PC-9 (cell line): Measurements from ENCODE around the gene USP21.

Experiments used
- EZH2 ChIP-seq: fragments of 200-600 bp; sonication (generic); IDR thresholded peaks from 2 replicates; pipeline ENCODE4 v1.8.0; 2017; ENCODE audit warnings: antibody characterized with exemption, low read depth
- TF ChIP-seq, protein P1 (sequence below): fragments of 200-600 bp; sonication (generic); conservative IDR thresholded peaks from 2 replicates; pipeline ENCODE4 v1.6.1; 2017; ENCODE audit warnings: mixed run types, antibody characterized with exemption, mild to moderate bottlenecking, moderate library complexity

DNA sequence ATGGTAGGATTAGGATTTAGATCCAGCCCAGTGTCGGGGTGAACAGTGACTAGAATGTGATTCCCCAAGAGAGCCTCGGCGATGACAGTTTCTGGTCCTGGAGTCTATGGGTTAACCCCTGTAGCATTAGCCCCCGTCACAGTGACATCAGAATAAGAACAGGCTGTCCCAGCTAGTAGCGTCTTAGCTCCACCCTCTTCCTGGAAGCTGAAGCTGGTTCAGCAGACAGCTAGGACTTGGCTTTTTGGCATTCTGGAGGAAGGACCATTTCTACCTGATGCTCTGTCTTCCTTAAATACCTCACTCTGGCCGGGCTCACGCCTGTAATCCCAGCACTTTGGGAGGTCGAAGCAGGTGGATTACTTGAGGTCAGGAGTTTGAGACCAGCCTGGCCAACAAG lies 47.9 kb downstream of the USP21 start:
- TF ChIP-seq, protein P1, sequence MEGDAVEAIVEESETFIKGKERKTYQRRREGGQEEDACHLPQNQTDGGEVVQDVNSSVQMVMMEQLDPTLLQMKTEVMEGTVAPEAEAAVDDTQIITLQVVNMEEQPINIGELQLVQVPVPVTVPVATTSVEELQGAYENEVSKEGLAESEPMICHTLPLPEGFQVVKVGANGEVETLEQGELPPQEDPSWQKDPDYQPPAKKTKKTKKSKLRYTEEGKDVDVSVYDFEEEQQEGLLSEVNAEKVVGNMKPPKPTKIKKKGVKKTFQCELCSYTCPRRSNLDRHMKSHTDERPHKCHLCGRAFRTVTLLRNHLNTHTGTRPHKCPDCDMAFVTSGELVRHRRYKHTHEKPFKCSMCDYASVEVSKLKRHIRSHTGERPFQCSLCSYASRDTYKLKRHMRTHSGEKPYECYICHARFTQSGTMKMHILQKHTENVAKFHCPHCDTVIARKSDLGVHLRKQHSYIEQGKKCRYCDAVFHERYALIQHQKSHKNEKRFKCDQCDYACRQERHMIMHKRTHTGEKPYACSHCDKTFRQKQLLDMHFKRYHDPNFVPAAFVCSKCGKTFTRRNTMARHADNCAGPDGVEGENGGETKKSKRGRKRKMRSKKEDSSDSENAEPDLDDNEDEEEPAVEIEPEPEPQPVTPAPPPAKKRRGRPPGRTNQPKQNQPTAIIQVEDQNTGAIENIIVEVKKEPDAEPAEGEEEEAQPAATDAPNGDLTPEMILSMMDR = no peak
- TF ChIP-seq EZH2 = no peak
